Measurements from ENCODE around the gene SLC35F4.

- TF ChIP-seq, protein P1, sequence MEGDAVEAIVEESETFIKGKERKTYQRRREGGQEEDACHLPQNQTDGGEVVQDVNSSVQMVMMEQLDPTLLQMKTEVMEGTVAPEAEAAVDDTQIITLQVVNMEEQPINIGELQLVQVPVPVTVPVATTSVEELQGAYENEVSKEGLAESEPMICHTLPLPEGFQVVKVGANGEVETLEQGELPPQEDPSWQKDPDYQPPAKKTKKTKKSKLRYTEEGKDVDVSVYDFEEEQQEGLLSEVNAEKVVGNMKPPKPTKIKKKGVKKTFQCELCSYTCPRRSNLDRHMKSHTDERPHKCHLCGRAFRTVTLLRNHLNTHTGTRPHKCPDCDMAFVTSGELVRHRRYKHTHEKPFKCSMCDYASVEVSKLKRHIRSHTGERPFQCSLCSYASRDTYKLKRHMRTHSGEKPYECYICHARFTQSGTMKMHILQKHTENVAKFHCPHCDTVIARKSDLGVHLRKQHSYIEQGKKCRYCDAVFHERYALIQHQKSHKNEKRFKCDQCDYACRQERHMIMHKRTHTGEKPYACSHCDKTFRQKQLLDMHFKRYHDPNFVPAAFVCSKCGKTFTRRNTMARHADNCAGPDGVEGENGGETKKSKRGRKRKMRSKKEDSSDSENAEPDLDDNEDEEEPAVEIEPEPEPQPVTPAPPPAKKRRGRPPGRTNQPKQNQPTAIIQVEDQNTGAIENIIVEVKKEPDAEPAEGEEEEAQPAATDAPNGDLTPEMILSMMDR (IDR thresholded peaks at IDR 0.05 in 8 of 11, conservative IDR thresholded peaks at IDR 0.05 in 3 of 11), result no peak
- no peak for TF ChIP-seq POLR2A (IDR thresholded peaks at IDR 0.05)
- no peak for TF ChIP-seq POLR2AphosphoS5 (IDR thresholded peaks at IDR 0.05)
These were observed 126.4 kb downstream of the SLC35F4 start for GRCh38 chr14:57739516-57739915.
